Limb (tissue), 2 donors: Measurements from ENCODE around the gene MST1.

ENCODE experiments used
- DNase-seq, 2 donors: peaks; one replicate each; pipeline ENCODE4 v3.0.0-alpha.2; 2016; ENCODE audit errors: extremely low spot score in 2 of 2

Gene MST1

DNA sequence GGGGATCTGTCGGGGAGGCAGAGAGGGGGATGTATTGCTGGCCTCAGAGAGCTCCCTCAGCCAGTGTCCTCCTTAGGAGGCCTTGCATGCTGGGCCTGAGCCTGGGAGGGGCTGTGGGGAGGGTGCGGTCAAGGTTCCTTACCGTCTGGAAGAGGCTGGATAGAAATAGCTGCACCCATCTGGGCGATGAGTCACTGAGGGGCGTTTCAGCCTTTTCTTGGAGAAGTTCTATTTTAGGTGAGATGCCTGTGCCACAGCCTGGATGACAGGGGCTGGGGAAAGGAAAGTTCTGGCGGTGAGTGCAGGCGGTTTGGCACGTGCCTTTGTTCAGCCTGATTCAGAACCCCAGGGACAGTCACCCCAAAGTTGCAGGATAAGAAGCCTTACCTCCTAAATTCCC, 50.8 kb downstream of the MST1 start:
- no peak for DNase-seq

GRCh38 chr3:49636883-49637609, 52.2 kb downstream of the MST1 start:
- DNase-seq: no peak

GRCh38 chr3:49634736-49635135, 54.5 kb downstream of the MST1 start:
- no peak for DNase-seq
